HG03575 (cell line): ENCODE measurements around the gene FUCA1.
"Not testable (repeated sequence)": the region's sequence is repeated elsewhere in the genome, so short reads cannot be mapped to it uniquely, and the experiment has no call there.

Experiments
- ATAC-seq: cut with Tn5 transposase; IDR thresholded peaks from one replicate; pipeline ENCODE4 v1.9.1; 2021; ENCODE audit not compliant: unreplicated experiment, insufficient number of reproducible peaks, low FRiP score; ENCODE audit errors: extremely low read depth

The FUCA1 gene

DNA sequence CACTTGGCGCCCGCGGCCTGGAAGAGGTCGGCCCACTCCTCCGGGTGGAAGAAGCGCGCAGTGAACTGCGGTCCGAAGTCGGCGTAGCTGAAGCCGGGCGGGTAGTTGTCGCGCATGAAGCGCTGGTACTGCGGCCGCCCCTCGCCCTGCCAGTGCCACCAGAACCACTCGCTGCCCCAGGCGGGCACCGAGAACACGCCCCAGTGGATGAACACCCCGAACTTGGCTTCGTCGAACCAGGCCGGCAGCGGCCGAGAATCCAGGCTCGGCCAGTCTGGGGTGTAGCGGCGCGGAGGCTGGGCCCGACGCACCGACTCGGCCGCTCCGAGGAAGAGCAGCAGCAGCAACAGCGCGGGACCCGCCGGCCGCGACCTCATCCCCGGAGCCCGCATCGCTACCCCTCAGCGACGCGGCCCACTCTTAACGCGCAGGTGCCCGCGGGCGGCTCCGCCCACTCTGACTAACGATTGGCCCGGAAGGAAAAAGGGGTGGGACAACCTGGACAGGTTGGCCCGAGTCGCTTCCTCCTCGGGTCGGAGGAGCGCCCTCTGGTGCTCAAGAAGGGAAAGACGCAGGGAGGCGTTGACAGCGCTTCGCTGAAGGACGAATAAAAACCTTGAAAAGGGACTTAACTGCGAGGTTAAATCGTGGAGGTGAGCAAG is at the start of gene FUCA1:
Gene FUCA1 (minus strand): TSS at position 396 of the 662 bp plus-strand sequence. CDS start 4 bp downstream, at position 392.
- no peak for ATAC-seq

DNA sequence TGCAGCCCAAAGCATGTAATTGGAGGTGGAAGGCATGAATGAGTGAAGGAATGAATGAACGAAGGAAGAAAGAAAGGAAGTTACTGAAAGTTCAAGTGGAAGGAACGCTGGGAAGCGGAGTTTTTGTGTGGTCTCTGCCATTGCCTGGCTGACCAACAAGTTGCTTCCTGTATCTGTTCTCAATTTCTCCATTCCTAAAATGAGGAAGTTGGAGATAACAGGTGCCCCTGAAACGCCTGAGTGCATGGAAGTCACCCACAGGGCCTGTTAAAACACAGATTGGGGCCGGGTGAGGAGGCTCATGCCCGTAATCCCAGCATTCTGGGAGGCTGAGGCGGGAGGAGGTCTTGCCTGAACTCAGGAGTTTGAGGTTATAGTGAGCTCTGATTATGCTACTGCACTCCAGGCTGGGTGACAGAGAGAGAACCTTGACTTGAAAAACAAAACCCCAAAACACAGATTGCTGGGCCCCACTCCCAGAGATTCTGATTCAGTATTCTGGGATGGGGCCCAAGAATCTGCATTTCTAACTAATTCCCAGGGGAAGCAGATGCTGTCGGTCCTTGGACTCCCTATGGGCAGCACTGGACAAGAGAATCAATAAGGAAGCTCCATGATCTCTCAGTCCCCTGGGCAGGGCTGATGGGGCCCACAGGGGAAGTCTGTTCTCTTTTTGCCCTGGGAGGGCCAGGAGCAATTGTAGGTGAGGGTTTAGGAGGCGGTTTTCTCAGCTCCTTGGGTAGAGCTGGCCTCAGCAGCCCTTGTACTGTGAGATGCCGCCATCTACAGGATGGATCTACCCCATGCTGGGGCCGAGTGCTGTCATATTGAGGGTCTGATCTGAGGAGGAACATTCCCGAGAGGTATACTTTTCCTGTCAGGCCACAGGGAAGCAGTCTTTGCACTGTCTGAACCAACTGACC is 48.4 kb upstream of the FUCA1 start:
- ATAC-seq = no peak

DNA sequence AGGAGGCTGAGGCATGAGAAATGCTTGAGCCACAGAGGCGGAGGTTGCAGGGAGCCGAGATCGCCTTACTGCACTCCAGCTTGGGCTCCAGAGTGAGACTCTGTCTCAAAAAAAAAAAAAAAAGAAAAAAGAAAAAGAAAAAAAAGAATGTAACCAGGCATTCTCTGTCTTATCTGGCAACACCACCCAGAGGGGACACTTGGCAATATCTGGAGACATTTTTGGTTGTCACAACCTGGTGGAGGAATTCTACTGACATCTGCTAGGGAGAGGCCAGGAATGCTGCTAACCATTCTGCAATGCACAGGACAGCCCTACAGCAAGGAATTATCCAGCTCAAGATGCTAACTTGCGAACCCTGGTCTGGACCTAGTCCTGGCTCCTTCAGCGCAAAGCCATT is 47.4 kb upstream of the FUCA1 start:
- ATAC-seq = no peak

DNA sequence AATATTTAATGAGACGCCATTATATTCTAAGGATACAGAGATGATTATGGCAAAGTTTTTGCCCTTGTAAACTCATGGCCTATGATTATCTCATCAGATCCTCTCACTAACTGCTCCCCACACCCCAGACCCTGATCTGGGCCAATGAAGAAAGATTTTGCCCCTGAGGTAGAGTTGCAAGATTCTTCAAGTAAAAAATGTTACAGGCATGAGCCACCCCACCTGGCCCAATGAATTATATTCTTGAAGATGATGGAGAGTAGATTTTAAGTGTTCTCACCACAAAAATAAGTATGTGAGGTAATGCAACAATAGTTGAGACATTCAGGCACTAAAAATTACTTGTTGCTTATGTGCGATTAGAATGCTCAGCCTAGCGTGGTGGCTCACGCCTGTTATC is 46.8 kb upstream of the FUCA1 start:
- ATAC-seq = no peak

DNA sequence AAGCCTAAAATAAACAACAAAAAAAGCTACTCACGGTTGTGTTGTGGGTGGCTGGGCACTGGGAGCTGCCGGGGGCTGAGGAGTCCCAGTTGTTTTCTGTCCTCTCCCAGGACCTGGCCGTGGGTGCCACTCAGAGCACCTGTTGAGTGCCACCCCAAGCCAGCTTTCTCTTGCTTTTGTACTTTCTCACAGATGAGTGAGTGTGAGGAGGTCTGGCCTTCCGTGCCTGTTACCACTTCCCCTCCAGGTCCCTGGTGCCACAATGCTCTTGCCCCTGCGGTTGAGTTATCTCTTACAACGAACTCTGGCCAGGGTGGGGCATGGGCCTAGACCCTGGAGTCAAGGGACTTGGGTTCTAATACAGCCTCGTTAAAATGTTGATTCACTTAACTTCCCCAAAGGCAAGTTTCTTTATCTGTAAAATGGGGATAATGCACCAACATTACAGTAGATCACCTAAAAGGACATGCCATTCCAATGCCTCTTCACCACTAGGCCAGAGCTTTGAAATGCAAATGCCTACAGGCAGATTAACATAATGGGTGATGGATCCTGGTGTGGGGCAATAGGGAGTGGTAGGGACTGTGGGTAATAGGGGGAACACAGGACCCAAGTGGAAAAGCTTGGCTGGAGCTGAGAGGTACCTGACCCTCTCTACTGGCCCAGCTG is 45.3 kb upstream of the FUCA1 start, which contains the start of gene CNR2:
Gene CNR2 (minus strand): TSS at position 151 of the 669 bp plus-strand sequence. CDS start 37,745 bp downstream, outside the sequence.
- ATAC-seq = no peak

DNA sequence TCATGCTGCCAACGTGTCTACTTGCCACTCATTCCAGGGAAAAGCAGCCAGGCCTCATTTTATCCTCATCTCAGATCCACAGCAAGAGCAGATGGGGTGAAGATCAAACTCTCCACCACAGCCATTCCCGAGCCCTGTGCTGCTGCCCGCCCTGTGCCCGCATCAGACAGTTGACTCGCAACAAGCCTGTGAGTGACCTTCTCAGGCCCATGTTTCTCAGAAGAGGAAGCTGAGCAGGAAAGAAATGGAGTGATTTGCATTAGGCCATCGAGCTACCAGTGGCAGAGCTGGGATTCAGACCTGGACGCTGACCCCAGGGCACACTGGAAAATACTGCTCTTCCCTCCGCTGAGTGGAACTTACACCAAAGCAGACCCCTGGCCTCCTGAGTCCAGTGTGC is 43.8 kb upstream of the FUCA1 start:
- ATAC-seq = no peak

DNA sequence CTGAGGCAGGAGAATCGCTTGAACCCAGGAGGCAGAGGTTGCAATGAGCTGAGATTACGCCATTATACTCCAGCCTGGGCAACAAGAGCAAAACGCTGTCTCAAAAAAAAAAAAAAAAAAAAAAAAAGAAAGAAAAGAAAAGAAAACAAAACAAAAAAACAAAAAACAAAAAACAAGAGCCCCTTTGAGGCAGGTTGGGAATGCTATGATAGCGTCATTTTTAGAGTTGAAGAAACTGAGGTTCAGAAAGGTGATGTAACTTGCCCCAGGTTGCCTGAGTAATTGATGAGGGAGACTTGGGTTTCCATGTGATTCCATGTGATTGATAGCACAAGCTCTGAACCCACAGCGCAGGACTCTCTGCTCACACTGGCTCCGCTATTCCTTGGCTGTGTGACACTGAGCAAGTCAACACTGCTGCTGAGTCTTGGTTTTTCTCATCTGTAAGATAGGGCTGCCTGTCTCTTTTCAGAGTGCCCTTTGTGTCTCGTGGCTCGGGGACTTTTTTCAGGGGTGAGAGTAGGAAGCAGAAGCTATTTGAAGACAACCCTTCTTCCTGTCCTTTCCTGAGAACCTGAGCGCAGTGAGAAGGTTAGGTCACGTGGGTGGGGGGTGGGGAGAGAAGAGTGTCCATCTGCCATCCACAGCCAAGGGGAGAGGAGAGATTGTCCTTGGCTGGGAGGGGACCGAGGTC is 42.6 kb upstream of the FUCA1 start:
- ATAC-seq = no peak

DNA sequence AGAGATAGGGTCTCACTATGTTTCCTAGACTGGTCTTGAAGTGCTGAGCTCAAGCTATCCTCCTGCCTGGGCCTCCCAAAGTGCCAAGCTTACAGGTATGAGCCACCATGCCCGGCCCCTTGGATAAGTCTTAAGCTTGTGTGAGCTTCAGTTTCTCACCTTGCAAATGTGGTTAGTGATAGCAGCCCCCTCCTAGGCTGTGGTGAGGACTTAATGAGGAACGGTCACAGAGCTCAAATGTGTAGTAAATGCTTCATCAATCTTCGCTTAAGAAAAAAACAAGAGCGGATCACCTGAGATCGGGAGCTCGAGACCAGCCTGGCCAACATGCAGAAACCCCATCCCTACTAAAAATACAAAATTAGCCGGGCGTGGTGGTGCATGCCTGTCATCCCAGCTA is 42.1 kb upstream of the FUCA1 start:
- ATAC-seq = no peak

DNA sequence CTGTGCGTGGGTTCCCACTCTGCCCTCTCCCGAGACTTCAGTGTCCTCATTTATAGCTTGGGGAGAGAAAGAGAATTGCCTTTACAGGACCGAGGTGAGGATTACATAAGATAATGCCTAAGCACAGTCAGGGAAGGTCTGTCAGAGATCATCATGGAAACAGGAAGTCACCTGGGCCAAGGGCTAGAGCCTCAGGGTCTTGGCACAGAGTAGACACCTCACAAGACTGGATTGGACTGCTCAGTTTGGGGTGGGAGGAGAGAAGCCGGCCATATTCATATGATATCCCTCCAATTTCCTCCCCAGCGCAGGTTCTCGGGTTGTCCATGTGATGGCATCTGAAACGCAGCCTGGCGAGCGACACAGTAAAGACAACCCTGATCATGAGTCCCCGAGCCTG is 41.3 kb upstream of the FUCA1 start:
- no peak for ATAC-seq

DNA sequence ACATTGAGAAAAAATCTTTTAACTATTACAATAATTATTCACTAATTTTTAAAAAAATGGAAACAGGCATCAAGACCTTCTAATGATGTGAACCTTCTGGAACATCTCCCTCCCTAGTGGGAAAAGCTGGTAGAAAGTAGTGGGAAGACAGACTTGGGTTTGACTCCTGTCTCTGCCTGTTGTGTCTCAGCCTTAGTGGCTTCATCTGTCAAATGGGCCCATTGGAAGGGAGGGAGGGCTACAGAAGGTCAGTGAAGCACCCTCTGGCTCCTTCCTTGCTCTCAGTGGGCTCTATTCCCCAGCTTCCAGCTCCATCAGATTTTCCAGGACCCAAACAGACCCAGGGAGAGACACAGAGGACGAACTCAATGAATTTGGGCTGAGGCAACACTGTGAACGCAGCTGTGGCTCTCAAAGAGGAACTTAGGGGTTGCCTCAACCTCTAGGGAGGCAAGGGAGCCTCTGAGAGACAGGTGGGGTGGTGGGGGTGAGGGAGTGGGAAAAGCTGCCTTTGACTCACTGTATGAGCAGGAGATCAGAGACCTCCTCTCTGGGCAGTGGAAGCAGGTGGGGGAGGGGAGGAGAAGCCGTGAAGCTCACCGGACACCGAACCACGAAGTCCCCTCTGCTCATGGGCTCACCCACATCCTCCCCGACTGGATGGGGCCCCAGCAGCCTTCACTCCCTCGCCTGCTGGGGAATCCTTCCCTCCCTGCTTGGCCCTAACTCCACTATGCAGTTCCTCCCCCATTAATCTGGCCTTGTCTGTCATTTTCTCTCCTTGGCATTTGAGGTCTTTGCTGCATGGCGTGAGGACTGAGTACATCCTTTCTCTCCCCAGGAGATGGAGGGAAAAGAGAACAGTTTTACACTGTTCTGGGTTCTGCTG is 40.6 kb upstream of the FUCA1 start:
- ATAC-seq = no peak

DNA sequence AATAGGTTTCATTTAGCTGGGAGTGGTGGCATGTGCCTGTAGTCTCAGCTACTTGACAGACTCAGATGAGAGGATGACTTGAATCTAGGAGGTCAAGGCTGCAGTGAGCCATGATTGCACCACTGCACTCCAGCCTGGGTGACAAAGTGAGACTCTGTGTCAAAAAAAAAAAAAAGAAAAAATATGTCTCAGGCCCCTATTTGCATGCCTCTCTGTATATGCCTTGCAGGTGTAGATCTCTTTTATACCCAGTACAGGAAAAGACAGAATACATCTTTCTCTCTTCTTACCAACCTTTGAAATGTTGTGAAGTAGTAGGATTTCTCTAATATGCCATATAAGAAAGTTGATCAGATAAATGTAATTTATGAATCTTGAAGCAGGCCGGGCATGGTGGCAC is 38.6 kb upstream of the FUCA1 start:
- ATAC-seq = no peak

DNA sequence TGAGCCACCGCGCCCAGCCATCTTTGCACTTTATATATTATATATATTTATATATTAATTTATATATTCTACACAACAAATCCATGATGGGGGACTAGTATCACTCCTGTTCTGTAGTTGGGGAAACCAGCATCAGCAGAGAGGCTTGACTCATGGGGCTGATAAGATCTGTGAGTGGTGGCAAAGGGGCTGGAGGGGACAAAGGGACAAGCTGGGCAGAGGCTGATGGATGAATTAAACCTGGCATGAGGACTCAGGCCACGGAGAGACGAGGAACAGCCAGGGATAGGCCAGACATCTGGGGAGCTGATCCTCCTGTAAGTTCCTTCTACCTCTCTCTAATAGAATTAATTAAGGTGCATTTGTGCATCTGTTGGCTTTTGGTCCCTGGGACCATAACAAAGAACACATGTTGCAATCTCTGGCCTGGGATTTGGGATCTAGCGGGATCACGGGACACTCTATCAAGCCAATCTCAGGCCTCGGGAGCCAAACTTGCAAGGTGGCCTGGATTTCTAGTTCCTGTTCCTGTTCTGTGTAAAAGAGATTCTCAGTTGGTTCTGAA is 37.5 kb upstream of the FUCA1 start:
- no peak for ATAC-seq

DNA sequence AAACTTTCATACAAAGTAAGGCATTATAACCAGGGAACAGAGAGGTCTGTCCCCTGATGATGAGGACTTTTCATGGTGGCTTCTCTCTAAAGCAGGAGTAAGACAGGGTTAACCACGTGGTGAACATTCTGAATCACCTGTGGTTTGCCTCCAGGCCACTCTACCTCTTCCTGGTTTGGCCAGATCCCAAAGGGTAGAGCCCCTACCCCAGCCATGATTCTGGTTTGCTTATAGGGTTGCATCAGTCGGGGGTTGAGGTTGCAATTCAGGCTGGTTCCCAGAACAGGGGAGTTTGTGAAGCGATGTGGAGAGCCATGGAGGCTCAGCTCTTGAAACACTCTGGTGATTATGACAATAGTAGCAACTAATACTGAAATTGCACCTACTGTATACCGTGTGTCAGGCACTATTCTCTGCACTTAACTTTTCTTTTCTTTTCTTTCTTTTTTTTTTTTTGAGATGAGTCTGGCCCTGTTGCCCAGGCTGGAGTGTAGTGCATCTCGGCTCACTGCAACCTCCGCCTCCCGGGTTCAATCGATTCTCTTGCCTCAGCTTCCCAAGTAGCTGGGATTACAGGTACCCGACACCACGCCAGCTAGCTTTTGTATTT is 36.8 kb upstream of the FUCA1 start:
- no peak for ATAC-seq

DNA sequence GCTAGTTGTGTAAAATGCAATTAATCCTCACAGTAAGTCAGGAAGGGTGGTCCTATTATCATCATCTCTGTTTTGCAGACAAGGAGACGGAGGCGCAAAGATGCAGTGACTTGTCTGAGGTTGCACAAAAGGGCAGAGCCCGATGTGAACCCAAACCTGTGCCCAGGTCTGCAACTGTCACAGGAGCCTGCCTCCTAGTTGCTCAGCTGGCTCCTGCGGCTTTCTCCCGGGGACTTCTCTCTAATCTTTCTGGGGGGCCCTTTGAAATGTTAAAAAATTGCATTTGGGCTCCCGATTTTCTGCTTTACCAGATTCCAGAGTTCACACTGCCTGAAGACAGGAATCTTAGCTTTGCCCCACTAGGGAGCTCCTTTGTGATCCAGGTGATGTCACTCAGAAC is 35.7 kb upstream of the FUCA1 start:
- no peak for ATAC-seq

DNA sequence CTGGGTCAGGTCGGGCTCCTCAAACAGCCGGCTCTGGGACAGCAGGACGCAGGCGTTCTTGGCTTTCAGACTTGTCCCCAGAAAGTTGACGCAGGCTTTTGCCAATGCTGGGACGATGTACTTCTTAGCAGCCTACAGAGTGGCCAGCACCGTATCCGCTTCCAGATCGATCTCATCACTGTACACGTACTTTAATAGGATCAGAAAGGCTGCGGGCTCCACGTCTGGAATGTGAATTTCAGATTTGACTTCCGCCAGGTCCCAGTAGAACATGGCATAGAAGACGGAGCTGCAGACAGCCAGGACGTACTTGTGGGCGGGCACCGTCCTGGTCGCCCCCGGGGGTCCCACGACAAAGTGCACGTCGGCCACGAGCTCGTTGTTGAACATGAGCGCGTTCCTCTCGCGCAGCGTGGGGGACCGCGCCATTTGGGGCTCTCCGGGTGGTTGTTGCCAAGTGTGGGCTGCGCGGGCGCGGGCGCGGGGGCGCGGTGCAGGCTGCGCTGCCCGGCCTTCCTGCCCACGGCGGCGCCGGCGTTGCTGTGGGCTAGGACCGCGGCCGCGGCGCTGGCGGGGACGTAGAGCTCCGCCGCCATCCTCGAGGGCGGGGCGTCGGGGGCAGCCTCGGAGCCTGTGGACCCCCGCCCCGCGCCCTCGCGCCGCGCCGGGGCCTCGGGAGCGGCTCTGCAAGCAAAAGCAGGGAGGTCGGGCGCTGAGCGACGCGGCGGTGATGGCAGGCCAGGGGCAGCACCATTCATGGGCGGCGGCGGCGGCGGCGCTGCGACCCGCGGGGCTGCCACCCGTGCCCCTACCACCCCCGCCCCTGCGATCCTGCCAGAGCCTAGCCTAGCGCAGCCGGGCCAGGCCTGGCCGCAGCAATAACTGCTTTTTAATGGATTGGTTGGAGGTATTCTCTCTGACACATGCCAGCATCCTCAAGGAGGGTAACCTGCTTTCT is 34.5 kb upstream of the FUCA1 start:
- no peak for ATAC-seq

DNA sequence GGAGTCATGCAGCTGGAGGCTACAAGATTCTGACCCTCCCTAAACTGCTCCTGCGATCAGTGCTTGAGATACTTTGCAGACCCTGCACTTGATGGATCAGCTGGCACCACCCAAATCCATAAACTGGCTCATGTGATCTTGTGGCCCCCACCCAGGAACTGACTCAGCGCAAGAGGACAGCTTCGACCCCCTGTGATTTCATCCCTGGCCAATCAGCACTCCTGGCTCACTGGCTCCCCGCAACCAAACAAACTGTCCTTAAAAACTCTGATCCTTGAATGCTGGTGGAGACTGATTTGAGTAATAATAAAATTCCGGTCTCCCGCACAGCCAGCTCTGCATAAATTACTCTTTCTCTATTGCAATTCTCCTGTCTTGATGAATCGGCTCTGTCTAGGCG is 31.9 kb upstream of the FUCA1 start:
- ATAC-seq = not testable (repeated sequence)

DNA sequence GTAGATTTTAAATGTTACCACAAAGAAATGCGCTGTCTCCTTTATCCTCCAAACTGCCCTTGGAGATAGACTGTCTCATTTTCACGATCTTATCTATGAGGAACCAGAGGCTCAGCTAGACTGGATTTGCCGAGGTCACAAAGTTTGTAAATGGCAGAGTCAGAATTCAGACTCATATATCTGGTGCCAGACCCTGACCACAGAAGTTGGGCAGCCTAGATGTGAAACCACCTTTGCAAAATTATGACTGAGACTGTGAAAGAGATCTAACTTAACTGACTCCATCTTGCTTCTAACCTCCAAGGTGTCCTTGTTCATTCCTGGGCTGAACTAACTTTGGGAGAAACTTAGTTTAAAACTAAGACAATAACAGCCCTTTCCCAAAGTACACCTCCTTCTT is 31.0 kb upstream of the FUCA1 start:
- ATAC-seq = no peak
